DND-41 (cell line): ENCODE data around the gene ZNF45.

Experiments used
- CTCF ChIP-seq: IDR thresholded peaks from 2 replicates; pipeline ENCODE4 v1.5.1; 2012; ENCODE audit warnings: borderline replicate concordance, low read length, moderate library complexity, mild to moderate bottlenecking; ENCODE audit not compliant: poor library complexity, severe bottlenecking; ENCODE audit errors: extremely low read depth
- EZH2 ChIP-seq: IDR thresholded peaks from 3 replicates; pipeline ENCODE4 v1.6.1; 2012; ENCODE audit warnings: borderline replicate concordance, low read depth, mild to moderate bottlenecking, moderate library complexity, low read length, inconsistent platforms; ENCODE audit not compliant: severe bottlenecking

DNA sequence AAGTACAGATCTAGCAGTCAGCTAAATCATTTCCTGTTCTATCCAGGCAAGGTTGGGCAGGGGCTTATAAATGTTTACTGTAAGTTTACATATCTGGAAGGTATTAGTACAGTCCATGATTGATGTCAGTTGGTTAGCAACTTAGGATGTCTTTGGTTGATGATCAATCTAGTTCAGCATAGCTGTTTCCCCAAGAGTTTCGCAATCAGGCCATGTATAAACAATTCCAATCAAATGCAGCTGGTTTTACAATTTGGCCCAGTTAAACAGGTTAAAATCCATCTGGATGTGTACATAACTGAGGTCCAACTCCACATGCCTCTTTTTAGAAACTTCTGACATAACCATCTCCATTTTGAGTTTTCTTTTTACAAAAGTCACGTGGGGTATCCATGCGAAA is 22.8 kb upstream of the ZNF45 start:
- no peak for TF ChIP-seq CTCF
- no peak for TF ChIP-seq EZH2
